Astrocyte of the spinal cord (primary cell): ENCODE data around the gene ZNF208.
"Not testable (repeated sequence)": the region's sequence is repeated elsewhere in the genome, so short reads cannot be mapped to it uniquely, and the experiment has no call there.

Source experiments
- DNase-seq: peaks from one replicate; pipeline ENCODE4 v3.0.0; 2011; ENCODE audit warnings: low read depth, low spot score
- H3K4me3 ChIP-seq: 2 replicates; pipeline ENCODE4 v1.5.1; 2011; ENCODE audit warnings: low read depth, mild to moderate bottlenecking, low read length, moderate library complexity
- in situ Hi-C: cut with HindIII; loops from 2 replicates; pipeline ENCODE4 v1.10.0; 2017; ENCODE audit warnings: low sequenced_read_pairs
- TF ChIP-seq, protein P1 (sequence below): IDR thresholded peaks from 2 replicates; pipeline ENCODE4 v1.5.1; 2012; ENCODE audit warnings: low read depth, mild to moderate bottlenecking, low read length, inconsistent platforms

The ZNF208 gene

DNA sequence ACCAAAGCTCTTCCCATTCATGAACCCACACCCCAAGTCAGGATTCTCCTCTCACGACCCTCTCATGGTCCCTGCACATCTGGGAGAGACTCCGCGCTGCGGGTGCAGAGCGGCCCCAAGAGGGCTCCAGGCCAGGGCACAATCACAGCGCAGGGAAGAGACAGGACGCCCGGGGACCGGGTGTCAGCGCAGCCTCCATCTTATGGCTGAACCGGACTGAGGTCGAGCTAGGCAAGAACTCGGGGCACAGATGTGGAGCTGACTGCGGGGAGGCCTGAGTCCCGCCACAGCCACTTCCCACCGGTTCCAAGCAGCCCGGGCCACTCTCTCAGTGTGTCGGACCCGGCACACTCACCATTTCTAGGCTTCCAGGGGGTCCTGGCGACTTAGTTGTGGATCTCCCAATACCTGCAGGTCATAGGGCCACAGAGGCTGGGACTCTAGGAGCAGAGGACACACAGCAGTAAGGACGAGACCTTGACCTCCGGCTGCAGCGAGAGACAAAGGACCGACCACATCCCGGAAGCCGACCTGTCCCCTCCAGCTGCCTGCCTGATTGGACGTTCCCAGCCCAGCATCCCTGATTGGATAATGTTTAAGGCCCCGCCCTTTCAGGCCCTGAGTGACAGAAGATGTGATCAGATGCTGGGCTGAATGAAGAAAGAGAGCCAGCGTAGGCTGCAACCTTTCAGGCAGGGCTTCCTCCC lies at the start of gene ZNF208:
ZNF208 (minus strand) TSS at position 507 of the 707 bp plus-strand sequence; CDS start at position 358, 149 bp downstream.
- not testable (repeated sequence) for DNase-seq

DNA sequence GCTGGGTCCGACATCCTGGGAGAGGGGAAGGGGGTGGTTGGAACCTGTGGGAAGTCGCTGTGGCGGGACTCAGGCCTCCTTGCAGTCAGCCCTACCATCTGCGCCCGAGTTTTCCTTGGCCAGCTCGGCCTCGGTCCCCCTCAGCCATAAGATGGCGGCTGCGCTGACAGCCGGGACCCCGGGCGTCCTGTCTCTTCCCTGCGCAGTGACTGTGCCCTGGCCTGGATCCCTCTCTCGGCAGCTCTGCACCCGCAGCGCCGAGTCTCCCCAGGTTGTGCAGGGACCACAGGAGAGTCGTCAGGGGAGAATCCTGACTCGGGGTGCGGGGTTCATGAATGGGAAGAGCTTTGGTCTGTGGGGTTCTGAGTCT lies 41.9 kb upstream of the ZNF208 start:
- no peak for DNase-seq
- in situ Hi-C loops, result no loop called here
- peak overlapping the region; percentile 41 for H3K4me3 ChIP-seq
- TF ChIP-seq, protein P1, sequence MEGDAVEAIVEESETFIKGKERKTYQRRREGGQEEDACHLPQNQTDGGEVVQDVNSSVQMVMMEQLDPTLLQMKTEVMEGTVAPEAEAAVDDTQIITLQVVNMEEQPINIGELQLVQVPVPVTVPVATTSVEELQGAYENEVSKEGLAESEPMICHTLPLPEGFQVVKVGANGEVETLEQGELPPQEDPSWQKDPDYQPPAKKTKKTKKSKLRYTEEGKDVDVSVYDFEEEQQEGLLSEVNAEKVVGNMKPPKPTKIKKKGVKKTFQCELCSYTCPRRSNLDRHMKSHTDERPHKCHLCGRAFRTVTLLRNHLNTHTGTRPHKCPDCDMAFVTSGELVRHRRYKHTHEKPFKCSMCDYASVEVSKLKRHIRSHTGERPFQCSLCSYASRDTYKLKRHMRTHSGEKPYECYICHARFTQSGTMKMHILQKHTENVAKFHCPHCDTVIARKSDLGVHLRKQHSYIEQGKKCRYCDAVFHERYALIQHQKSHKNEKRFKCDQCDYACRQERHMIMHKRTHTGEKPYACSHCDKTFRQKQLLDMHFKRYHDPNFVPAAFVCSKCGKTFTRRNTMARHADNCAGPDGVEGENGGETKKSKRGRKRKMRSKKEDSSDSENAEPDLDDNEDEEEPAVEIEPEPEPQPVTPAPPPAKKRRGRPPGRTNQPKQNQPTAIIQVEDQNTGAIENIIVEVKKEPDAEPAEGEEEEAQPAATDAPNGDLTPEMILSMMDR, result no peak

More for the DNA sequence above, at the start of gene ZNF208:
- H3K4me3 ChIP-seq, in situ Hi-C loops: not testable (repeated sequence)

DNA sequence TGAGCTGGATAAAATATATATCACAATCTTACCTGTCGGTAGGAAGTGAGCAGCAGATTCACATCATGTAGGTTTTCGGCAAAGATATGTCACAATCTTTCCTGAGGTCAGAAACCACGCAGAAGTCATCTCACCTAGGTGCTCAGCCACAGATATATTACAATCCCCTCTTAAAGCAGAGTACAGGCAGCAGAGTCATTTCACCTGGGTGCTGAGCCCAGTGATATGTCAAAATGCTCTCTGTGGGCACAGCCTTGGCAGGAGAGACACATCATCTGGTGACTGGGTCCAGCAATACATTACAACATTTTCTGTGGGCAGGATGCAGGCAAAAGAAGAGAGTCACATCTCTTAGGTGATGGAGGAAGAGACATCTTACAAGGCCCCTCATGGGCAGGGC lies 30.4 kb upstream of the ZNF208 start:
- H3K4me3 ChIP-seq, DNase-seq, in situ Hi-C loops: not testable (repeated sequence)

DNA sequence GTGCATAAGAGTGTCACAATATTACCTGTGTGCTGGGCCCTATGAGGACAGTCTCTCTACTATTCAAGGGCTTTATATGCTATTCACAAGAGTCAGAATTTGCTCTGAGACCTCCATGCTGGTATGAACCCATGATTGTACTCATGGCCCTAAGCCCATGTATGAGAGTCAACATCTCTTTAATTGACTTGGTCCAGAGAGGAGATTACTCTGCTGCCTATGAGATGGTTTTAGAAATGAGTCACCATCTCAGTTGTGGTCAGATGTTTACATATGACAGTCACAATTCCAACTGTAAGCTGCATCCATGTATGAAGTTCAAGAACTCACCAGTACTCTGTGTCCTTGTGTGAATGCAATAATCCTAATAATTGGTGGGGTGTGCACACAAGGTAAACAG lies 19.9 kb upstream of the ZNF208 start:
- TF ChIP-seq, protein P1, result no peak
- no peak for DNase-seq
- in situ Hi-C loops, result no loop called here
- H3K4me3 ChIP-seq, result no peak overlapping the region

DNA sequence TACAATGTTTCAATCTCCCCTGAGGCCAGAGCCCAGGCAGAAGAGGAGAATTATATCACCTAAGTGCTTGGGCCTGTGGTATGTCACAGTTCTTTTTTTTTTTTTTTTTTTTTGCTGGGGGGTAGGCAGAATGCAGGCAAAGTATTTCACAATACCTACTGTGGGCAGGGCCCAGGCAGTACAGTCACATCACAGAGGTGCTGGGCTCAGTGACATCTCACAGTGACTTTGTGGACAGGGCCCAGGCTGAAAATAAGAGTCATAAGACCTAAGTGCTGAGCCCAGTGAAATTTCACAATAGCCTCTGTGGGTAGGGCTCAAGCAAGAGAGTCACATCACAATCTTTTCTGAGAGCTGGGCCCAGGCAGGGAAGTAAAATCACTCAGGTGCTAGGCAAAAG lies 15.9 kb upstream of the ZNF208 start:
- TF ChIP-seq, protein P1, result no peak
- in situ Hi-C loops, result no loop called here
- no peak for DNase-seq
- H3K4me3 ChIP-seq, result no peak overlapping the region

DNA sequence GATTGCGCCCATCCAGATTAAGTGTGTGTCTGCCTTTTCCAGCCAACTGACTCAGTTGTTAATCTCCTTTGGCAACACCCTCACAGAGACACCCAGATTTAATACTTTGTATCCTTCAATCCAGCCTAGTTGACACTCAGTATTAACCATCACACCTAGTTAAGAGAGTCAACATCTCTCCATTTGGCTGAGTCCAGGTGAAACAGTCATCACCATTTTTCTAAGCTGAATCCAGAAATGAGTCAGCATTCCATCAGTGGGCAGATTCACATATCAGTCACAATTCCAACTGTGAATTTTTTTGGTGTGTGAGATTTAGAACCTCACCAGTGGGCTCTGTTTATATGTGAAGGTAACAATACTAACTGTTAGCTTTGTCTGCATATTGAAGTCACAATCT lies 14.8 kb upstream of the ZNF208 start:
- H3K4me3 ChIP-seq, in situ Hi-C loops, DNase-seq: not testable (repeated sequence)

DNA sequence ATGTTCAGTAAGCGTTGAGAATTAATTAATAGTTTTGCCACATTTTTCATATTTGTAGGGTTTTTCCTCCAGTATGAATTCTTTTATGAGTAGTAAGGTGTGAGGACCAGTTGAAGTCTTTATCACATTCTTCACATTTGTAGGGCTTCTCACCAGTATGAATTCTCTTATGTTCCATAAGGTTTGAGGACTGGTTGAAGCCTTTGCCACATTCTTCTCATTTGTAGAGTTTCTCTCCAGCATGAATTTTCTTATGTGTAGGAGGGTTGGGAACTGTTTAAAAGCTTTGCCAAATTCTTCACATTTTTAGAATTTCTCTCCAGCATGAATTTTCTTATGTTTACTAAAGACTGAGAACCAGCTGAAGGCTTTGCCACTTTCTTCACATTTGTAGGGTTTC lies 40.3 kb downstream of the ZNF208 start:
- TF ChIP-seq, protein P1, result no peak
- no peak for DNase-seq
- in situ Hi-C loops, result no loop called here
- no peak overlapping the region for H3K4me3 ChIP-seq

DNA sequence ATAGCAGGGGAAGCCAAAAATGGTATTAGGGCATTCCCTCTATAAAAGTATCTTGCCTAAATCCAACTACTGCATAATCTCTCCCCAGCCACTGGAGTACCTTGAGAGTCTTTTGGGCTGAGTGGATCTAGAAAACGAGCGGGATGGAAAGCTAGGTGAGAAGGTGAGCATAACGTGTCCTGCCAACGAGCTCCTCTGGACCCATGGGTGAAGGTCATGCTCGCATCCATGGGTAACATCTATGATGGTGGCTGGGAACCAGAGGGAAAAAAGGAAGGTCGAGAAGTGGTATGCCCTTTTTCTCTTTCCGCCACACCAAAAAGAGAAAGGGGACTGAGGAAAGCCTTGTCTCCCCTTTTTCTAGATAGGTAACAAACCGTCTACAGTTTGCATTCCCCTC lies 63.0 kb downstream of the ZNF208 start:
- in situ Hi-C loops, result no loop called here
- TF ChIP-seq, protein P1, result no peak
- no peak overlapping the region for H3K4me3 ChIP-seq
- DNase-seq, result peak; percentile 3
